COLO829 (cell line): ENCODE results near the gene DCHS1.

Experiments
- DNase-seq: peaks from one replicate; pipeline ENCODE4 v3.0.0; 2012; ENCODE audit warnings: low spot score

The DCHS1 gene

GRCh38 chr11:6670202-6670830 lies 14.7 kb upstream of the DCHS1 start:
- no peak for DNase-seq

- no peak for DNase-seq
Measured at GRCh38 chr11:6667733-6668374, 12.2 kb upstream of the DCHS1 start.

GRCh38 chr11:6666302-6667183 lies 10.9 kb upstream of the DCHS1 start:
- no peak for DNase-seq

DNA sequence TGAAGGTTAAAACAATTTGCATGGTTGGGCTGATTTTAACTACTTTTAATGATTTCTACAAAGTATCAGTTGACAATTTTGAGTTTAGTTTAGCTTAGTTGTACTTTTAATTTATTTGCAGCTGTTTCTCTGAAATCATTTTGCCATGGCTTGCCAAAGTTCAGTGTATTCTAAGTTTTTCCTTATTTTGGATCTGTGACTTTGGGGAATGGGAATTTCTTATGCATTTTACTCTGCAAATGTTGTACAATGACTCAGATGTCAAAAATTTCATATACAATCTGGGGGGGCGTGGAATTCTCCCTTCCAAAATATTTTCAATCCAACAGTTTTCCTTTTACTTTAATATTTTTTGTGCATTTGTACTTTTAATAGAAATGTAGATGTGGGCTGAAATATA lies 8.9 kb upstream of the DCHS1 start:
- no peak for DNase-seq

GRCh38 chr11:6663794-6664469 lies 8.3 kb upstream of the DCHS1 start:
- DNase-seq = no peak

DNA sequence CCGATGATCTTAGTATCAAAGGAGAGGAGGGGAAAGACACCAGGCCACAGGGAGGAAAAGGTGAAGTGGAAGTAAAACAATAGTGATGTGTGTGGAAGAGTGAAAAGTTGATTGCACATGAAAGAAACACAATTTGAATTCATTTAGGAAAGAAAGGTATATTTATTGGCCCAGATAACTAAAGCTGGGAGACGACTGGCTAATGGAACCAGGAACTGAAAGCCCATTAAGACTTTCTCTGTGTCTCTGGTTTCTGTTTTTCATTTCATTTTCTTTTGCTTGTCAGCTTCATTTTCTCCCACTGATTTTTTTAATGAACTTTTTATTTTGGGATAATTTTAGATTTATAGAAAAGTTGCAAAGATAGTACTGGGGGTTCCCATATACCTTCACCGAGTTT lies 5.1 kb upstream of the DCHS1 start:
- DNase-seq = no peak

DNA sequence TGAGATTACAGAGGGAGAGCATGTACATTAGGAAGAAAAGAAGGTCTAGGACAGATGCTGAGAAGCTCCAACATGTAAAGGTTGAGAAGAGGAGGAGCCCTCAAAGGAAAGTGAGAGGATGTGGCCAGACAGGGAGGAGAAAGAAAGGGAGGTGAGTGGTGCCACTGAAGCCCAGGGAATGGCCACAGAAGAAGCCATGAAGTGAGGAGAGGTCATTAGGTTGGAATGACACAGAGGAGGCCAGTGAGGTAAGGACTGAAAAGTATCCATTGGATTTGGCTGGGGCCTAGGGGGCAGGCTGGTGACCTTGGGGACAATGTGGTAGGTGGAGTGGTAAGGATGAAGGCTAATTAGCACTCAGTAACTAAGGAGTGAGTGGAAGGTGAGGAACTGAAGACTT lies 3.0 kb upstream of the DCHS1 start:
- DNase-seq = no peak

DNA sequence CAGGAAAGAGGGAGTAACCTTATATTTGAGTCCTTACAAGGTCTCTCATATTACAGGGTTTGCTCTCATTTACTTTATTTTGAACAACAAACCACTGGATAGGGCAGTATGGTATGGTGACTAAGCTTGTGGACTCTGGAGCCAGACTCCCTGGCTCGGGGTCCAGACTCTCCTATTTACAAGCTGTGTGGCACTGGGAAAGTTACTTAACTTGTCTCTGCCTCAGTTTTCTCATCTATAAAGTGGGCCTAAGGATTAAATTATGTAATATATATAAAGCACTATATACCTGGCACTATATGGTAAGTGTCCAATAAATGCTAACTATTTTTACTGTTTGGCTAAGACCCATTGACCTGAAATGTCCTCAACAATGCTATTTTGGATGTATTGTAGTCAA lies 1.7 kb upstream of the DCHS1 start:
- no peak for DNase-seq

DNA sequence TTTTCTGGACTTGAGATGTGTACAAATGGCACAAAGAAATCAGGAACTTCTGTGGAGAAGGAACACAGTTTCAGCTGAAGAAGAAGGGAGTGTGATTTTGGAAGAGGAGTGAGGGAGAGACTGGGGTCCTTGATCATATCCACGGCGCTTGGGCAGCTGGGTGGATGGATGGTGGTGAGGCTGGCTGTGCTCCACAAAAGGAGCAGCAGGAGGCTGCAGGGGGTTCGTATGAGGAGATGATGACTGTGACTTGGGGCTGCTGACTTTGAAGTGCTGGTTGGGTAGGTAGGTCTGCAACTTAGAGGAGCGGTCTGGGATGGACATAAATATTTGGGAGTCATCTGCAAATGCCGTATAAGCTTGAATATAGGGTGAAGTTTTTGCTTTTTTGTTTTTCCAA lies 1.3 kb upstream of the DCHS1 start:
- DNase-seq = no peak

GRCh38 chr11:6656584-6656915 lies 941 bp upstream of the DCHS1 start:
- DNase-seq = no peak

- DNase-seq = no peak
Measured at GRCh38 chr11:6655020-6655789, 404 bp downstream of the DCHS1 start.

DNA sequence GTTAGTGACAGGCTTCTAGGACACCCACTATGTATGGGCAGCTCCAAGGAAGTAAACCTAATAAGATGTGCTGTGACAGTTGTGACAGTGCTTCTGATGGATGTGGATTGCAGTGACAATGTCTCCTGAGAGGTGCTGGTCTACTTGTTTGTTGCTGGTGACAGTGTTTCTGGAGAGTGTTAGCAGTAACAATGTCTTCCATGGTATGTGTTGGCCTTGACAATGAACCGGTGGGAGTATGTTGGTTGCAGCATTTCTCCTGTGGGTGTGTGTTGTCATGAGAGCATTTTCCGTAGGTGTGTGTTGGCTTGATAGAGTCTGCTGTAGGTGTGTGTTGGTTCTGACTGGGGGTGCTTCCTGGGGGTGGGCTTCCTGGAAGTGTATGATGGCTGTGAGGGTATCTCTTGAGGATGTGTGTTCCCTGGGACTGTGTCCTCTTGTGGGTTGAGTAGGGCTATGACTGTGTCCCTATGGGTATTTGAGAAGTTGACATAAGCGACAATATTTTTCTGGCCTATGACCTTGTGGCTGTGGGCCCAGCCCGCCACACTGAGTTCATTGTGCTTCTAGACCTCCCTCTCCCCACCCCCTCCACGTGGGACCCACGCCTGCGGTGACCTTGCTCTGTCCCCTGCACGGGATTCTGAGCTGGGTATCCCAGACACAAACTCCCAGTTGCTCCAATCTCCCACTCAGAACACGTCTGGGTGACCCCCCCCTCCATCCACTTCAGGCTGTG lies 1.2 kb downstream of the DCHS1 start:
- DNase-seq = no peak

- DNase-seq = no peak
Measured at GRCh38 chr11:6653656-6654055, 2.0 kb downstream of the DCHS1 start.

DNA sequence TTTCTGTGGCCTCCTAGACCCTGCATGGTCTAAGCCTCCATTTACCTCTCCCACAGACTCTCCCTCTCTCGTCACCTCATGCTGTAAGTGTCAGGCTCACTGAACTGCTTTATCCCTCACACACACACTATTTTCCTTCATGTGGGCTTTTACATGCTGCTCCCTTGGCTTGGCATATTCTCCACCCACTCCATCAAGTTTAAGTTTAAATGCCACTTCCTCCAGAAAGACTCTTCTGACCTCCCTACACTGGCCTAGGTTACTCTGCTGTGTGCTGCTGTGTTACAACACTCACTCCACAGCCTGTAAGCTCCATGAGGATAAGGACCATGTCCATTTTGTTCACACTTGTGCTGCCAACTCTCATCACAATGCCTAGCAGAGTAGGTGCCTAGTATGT lies 2.5 kb downstream of the DCHS1 start:
- no peak for DNase-seq

DNA sequence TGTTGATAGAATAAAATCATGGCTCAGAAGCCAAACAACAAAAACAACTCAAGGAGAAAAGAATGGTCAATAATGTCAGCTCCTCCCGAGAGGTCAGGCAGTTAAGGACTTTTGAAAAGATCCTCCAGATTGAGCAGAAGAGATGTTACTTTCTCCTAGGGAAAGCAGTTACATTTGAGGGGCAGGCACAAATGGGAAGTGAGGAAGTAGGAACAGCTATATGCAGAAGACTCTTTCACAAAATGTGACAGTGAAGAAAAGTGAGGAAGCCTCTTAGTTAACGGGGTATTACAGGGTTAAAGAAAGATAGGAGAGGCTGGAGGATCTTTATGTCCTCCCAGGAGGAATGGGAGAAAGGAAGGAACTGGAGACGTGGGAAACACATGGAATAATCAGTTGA lies 3.4 kb downstream of the DCHS1 start:
- DNase-seq = no peak

DNA sequence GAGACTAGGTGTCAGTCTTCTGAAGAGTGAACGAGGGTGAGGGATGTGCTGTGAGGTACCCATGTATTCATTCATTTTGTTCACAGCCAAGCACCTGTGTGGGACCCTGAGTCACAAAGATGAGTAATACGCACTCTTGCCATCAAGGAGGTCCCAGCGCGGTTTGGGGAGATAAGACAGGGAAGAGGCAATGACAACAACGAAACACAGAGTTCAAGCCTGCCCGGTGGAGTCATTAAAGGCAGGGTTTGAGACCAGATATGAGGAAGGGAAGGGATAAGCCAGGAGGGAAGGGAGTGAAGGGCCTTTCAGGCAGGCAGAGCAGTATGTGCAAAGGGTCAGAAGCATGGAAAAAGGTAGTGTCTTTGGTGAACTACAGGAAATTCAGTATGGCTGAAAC lies 4.6 kb downstream of the DCHS1 start:
- DNase-seq = no peak

GRCh38 chr11:6650104-6650503 lies 5.5 kb downstream of the DCHS1 start:
- DNase-seq = no peak

DNA sequence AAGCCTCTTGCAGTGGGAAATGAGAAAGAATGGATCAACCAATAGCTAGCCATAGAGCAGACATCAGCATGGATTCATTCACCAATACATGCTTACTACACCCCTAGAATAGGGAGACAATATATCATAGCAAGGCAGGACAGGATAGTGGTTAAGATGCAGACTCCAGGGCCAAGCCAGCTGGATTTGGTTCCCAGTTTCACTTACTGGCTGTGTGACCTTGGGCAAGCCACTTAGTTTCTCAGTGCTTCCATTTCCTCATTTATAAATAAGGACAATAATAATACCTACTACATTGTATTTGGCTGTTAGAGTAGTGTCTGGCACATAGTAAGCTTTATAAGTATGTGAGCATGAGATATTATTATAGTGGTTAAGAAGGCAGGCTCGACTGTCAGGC lies 7.1 kb downstream of the DCHS1 start:
- DNase-seq = no peak

- no peak for DNase-seq
Measured at GRCh38 chr11:6647836-6648235, 7.8 kb downstream of the DCHS1 start.

- DNase-seq = no peak
Measured at GRCh38 chr11:6646918-6647679, 8.5 kb downstream of the DCHS1 start.

DNA sequence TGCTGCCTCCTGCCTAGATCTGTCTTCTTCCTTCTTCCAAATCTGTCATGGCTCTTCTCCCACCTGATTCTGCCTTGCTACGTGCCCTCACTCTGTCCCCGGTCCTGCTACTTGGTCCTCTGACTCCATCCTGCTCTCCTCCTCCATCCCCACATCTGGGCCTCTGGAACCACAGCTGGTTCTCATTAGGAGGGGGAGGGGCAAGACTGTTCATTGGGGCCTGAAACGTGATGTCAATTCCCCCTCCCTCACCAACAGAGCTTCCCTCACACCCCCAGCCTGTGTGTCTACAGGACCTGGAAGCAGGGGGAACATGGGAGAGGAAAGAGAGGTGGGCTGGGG lies 9.1 kb downstream of the DCHS1 start:
- no peak for DNase-seq
